Glutamatergic neuron (in vitro differentiated cells): ENCODE measurements around the gene MOCS2. TPM values are rescaled to one million over a fixed set of nuclear protein-coding genes. Genes with fewer than 3 reads are reported as not detected.

ENCODE experiments used
- DNase-seq: peaks from one replicate; pipeline ENCODE4 v3.0.0; 2022
- H3K27ac Mint-ChIP-seq: one replicate; pipeline ENCODE4 v1.8.0; 2020; ENCODE audit warnings: mild to moderate bottlenecking, mixed read lengths, inconsistent platforms; ENCODE audit not compliant: unreplicated experiment
- H3K27me3 Mint-ChIP-seq: one replicate; pipeline ENCODE4 v1.8.0; 2020; ENCODE audit warnings: mild to moderate bottlenecking, moderate library complexity, mixed read lengths, inconsistent platforms; ENCODE audit not compliant: unreplicated experiment
- H3K36me3 Mint-ChIP-seq: one replicate; pipeline ENCODE4 v1.8.0; 2020; ENCODE audit warnings: mild to moderate bottlenecking, mixed read lengths, inconsistent platforms; ENCODE audit not compliant: unreplicated experiment
- H3K4me1 Mint-ChIP-seq: one replicate; pipeline ENCODE4 v1.8.0; 2020; ENCODE audit warnings: mild to moderate bottlenecking, low read depth, mixed read lengths, inconsistent platforms; ENCODE audit not compliant: unreplicated experiment
- H3K4me3 Mint-ChIP-seq: one replicate; pipeline ENCODE4 v1.8.0; 2020; ENCODE audit warnings: mild to moderate bottlenecking, mixed read lengths, inconsistent platforms; ENCODE audit not compliant: unreplicated experiment
- H3K9me3 Mint-ChIP-seq: one replicate; pipeline ENCODE4 v1.8.0; 2020; ENCODE audit warnings: mild to moderate bottlenecking, moderate library complexity, mixed read lengths, inconsistent platforms; ENCODE audit not compliant: unreplicated experiment
- total RNA-seq: library from RNA; stranded (reverse); fragmentation: NEBNext Ultra II Directional; extraction: Animal tissue kit (Norgen Biotek cat#: 25700); gene quantifications from one replicate; pipeline ENCODE4 v1.2.1, GENCODE V29; 2021; ENCODE audit not compliant: unreplicated experiment
- TF ChIP-seq, protein P1 (sequence below): fragments of 200-600 bp; sonication (generic); IDR thresholded peaks from one replicate; pipeline ENCODE4 v1.5.0; 2021; ENCODE audit not compliant: partially characterized antibody, unreplicated experiment

MOCS2 gene
- total RNA-seq, 1 donor from 2014 or later: 19.2 TPM

DNA sequence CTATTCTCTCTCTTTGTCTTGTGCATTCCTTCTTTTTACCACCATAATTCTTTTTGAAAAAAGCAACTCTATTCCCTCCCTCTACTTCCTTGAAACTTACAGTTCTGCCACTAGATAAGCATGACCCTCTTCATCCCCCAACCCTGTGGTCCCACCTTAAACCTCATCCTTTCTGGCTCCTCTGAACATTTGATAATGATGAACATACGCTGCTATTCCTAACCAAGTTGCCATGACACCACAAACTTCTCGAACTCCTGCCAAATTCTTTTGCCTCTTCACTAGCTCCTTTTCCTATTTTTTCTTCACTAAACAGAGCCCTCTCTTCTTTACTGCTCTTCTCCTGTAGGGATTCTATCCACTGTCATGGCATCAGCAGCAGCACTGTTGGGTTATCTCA, 57.1 kb downstream of the MOCS2 start:
- TF ChIP-seq, protein P1, sequence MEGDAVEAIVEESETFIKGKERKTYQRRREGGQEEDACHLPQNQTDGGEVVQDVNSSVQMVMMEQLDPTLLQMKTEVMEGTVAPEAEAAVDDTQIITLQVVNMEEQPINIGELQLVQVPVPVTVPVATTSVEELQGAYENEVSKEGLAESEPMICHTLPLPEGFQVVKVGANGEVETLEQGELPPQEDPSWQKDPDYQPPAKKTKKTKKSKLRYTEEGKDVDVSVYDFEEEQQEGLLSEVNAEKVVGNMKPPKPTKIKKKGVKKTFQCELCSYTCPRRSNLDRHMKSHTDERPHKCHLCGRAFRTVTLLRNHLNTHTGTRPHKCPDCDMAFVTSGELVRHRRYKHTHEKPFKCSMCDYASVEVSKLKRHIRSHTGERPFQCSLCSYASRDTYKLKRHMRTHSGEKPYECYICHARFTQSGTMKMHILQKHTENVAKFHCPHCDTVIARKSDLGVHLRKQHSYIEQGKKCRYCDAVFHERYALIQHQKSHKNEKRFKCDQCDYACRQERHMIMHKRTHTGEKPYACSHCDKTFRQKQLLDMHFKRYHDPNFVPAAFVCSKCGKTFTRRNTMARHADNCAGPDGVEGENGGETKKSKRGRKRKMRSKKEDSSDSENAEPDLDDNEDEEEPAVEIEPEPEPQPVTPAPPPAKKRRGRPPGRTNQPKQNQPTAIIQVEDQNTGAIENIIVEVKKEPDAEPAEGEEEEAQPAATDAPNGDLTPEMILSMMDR: no peak

DNA sequence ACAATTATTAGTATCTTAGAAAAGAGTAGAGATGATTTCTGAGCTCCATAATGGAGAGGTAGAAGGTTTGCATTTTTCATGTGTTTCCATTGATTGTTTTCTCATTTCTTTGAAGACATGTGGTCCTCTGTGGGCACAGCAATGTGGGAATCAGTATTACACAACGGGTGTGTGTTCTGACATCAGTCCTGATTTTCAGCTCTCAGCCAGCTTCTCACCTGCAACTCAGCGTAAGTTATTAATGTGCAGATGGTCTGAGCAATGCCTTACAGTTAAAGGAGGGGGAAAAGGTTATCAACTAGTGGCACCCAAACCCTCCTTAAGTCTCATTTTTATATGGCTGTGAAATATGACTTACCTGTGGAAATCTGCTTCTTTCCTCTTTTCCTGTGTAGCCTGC, 61.3 kb downstream of the MOCS2 start:
- Mint-ChIP-seq H3K9me3 (no peaks in the 10 kb centered on the region), H3K27me3 (no peaks in the 10 kb centered on the region), H3K4me3 (no peak overlapping the region), H3K36me3 (no peaks in the 10 kb centered on the region), H3K4me1 (no peaks in the 10 kb centered on the region), H3K27ac (no peak overlapping the region)
- TF ChIP-seq, protein P1: no peak
- DNase-seq: no peak

More for the DNA sequence above, 57.1 kb downstream of the MOCS2 start:
- Mint-ChIP-seq H3K9me3 (no peaks in the 10 kb centered on the region), H3K4me3 (no peak overlapping the region), H3K27me3 (no peaks in the 10 kb centered on the region), H3K27ac (no peak overlapping the region), H3K36me3 (no peaks in the 10 kb centered on the region), H3K4me1 (no peaks in the 10 kb centered on the region)
- no peak for DNase-seq

Other genes starting within 250 kb of the MOCS2 start
- not detected for gene ITGA2, start 120.4 kb downstream of the MOCS2 start, total RNA-seq